Aorta (tissue), 5 donors: ENCODE results near the gene ZNF267. TPM values are rescaled to one million over a fixed set of nuclear protein-coding genes. Genes with fewer than 3 reads are reported as not detected.
"Not testable (repeated sequence)": the region's sequence is repeated elsewhere in the genome, so short reads cannot be mapped to it uniquely, and the experiment has no call there.

Source experiments
- ATAC-seq: fragments of 200-7000 bp; cut with Tn5 transposase; one replicate; pipeline ENCODE4 v1.9.1; 2022; ENCODE audit warnings: moderate library complexity; ENCODE audit not compliant: low FRiP score
- DNase-seq, 2 donors: peaks; one replicate each; pipeline ENCODE4 v3.0.0-alpha.2; 2020
- H3K27ac ChIP-seq, 2 donors: one replicate each; pipeline ENCODE4 v1.5.1; 2013; ENCODE audit warnings: low read length in 2 of 2, mild to moderate bottlenecking in 2 of 2, moderate library complexity in 2 of 2, control low read depth in 1 of 2, inconsistent platforms in 1 of 2, low read depth in 1 of 2
- H3K27me3 ChIP-seq, 2 donors: one replicate each; pipeline ENCODE4 v1.6.1; 2013; ENCODE audit warnings: control low read depth in 1 of 2, low read length in 1 of 2, mild to moderate bottlenecking in 1 of 2, moderate library complexity in 1 of 2; ENCODE audit not compliant: insufficient read depth in 2 of 2, control insufficient read depth in 1 of 2
- H3K36me3 ChIP-seq, 2 donors: one replicate each; pipeline ENCODE4 v1.6.1; 2013; ENCODE audit warnings: control low read depth in 1 of 2, low read length in 1 of 2, mild to moderate bottlenecking in 1 of 2; ENCODE audit not compliant: insufficient read depth in 2 of 2, control insufficient read depth in 1 of 2
- H3K4me1 ChIP-seq, 2 donors: one replicate each; pipeline ENCODE4 v1.6.1; 2013; ENCODE audit warnings: low read length in 2 of 2, control low read depth in 1 of 2, mild to moderate bottlenecking in 1 of 2, moderate library complexity in 1 of 2; ENCODE audit not compliant: insufficient read depth in 2 of 2, control insufficient read depth in 1 of 2
- H3K4me3 ChIP-seq, 2 donors: one replicate each; pipeline ENCODE4 v1.5.1; 2013; ENCODE audit warnings: low read length in 2 of 2, control low read depth in 1 of 2, mild to moderate bottlenecking in 1 of 2
- H3K9me3 ChIP-seq: one replicate; pipeline ENCODE4 v1.6.1; 2013; ENCODE audit warnings: mild to moderate bottlenecking, low read length; ENCODE audit not compliant: control insufficient read depth
- WGBS, 2 donors: extraction: QIAGEN DNeasy Blood & Tissue Kit; methylation state at CpG; one replicate each; pipeline ENCODE4 v1.1.7; 2013; 5-methylcytosine and 5-hydroxymethylcytosine counted together
- intact Hi-C, 2 donors: fragments of 100-400 bp; cut with DNase I; formaldehyde crosslinking; loops; one replicate each; pipeline versions ENCODE4 v1.14.2 to v1.15.0; 2022
- polyA plus RNA-seq, 2 donors: library from polyadenylated mRNA; stranded (reverse); fragments of 200-250 nt; gene quantifications; one replicate each; pipeline ENCODE4 v1.2.3, GENCODE V29; 2013
- total RNA-seq, 2 donors: library from RNA; stranded (reverse); fragmentation: NEBNext Ultra II Directional; extraction: Animal tissue kit (Norgen Biotek cat#: 25700); gene quantifications; one replicate each; pipeline ENCODE4 v1.2.1, GENCODE V29; 2021
- donor health status: healthy with polysubstance abuse.
- donor health status: Bipolar disorder and iron deficiency.
- donor health status: DM: no; HTN: no; CAD: no.
- donor health status: DM: no; HTN: no; CAD: no.
- donor health status: DM: yes; HTN: yes; CAD: no.

The ZNF267 gene
- total and polyA plus RNA-seq, 4 donors: 1.6 to 17.7 (median 9.6) TPM

DNA sequence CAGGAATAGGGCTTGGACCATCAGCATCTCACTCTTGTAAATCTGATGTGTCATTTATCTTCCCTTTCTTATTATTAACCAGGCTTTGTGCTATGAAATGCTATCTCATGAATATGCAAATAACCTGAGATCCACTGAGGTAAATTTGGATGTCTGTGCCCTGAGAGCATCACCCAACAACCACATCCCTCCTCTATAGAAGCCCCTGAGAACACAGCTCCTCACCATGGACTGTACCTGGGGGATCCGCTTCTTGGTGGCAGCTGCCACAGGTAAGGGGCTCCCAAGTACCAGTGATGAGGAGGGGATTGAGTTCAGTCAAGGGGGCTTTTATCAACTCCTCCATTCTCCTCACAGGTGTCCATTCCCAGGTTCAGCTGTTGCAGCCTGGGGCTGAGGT is 78.2 kb downstream of the ZNF267 start:
- ATAC-seq, intact Hi-C loops, H3K4me3 ChIP-seq, H3K4me1 ChIP-seq, H3K27ac ChIP-seq, H3K36me3 ChIP-seq, H3K27me3 ChIP-seq, H3K9me3 ChIP-seq, DNase-seq: not testable (repeated sequence)
- WGBS, 2 donors: 95 to 100% methylated on average over 1 of the region's 1 CpG

GRCh38 chr16:31952206-31952605 is 78.6 kb downstream of the ZNF267 start:
- intact Hi-C loops, H3K36me3 ChIP-seq, H3K27ac ChIP-seq, H3K4me3 ChIP-seq, H3K27me3 ChIP-seq, H3K9me3 ChIP-seq, ATAC-seq, DNase-seq, H3K4me1 ChIP-seq: not testable (repeated sequence)
- 27 to 32% methylated on average over 2 of the region's 3 CpGs for WGBS, 2 donors

- H3K9me3 ChIP-seq, intact Hi-C loops, H3K4me1 ChIP-seq, H3K36me3 ChIP-seq, ATAC-seq, DNase-seq, H3K27ac ChIP-seq, H3K4me3 ChIP-seq, H3K27me3 ChIP-seq: not testable (repeated sequence)
- WGBS, 2 donors: 28 to 45% methylated on average over 4 to 7 of the region's 8 CpGs
Measured at GRCh38 chr16:31956221-31956620, 82.6 kb downstream of the ZNF267 start.

DNA sequence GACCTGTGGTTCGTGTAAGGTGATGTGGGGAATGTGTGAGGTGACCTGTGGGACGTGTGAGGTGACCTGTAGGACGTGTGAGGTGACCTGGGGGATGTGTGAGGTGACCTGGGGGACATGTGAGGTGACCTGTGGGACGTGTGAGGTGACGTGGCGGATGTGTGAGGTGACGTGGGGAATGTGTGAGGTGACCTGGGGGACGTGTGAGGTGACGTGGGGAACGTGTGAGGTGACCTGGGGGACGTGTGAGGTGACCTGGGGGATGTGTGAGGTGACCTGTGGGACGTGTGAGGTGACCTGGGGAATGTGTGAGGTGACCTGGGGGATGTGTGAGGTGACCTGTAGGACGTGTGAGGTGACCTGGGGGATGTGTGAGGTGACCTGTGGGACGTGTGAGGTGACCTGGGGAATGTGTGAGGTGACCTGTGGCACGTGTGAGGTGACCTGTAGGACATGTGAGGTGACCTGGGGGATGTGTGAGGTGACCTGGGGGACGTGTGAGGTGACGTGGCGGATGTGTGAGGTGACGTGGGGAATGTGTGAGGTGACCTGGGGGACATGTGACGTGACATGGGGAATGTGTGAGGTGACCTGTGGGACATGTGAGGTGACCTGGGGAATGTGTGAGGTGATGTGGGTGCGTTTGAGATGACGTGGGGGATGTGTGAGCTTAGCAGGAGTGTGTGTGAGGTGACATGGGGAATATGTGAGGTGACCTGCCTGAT is 86.7 kb downstream of the ZNF267 start:
- H3K27me3 ChIP-seq, H3K36me3 ChIP-seq, H3K4me3 ChIP-seq, intact Hi-C loops, ATAC-seq, DNase-seq, H3K27ac ChIP-seq, H3K4me1 ChIP-seq, H3K9me3 ChIP-seq: not testable (repeated sequence)
- WGBS, 2 donors: 68 to 69% methylated on average over 22 of the region's 22 CpGs
